B cell (primary cell): Measurements from ENCODE around the gene MTHFSD. TPM values are rescaled to one million over a fixed set of nuclear protein-coding genes. Genes with fewer than 3 reads are reported as not detected.
A peak's percentile ranks its signal among the peaks of the same experiment; 100 is the strongest.

Experiments used
- ATAC-seq: fragments of 200-7000 bp; cut with Tn5 transposase; one replicate; pipeline ENCODE4 v1.10.0; 2021; ENCODE audit warnings: low read depth, mild to moderate bottlenecking, moderate number of reproducible peaks, moderate library complexity
- CTCF ChIA-PET: fragments of 350-600 bp; sonication (Branson Sonifier 250); formaldehyde crosslinking; loops from one replicate; lab custom pipeline; 2021; ENCODE audit warnings: antibody characterized with exemption, inconsistent platforms; lab: Charles Lee
- POLR2A ChIA-PET: fragments of 350-600 bp; sonication (Branson Sonifier 250); formaldehyde crosslinking; loops from one replicate; lab custom pipeline; 2021; ENCODE audit warnings: antibody characterized with exemption; lab: Charles Lee
- DNase-seq: peaks from one replicate; pipeline ENCODE4 v3.0.0; 2013
- H2AFZ ChIP-seq: 2 replicates; pipeline ENCODE4 v1.6.1; 2012; ENCODE audit warnings: mild to moderate bottlenecking, low read depth, low read length; ENCODE audit not compliant: insufficient read depth, poor library complexity, severe bottlenecking
- H3K27ac ChIP-seq, 2 donors: 1 replicate in 1 of 2; 2 replicates in 1 of 2; pipeline ENCODE4 v1.5.1; 2012 to 2013; ENCODE audit warnings: low read length in 2 of 2, mild to moderate bottlenecking in 2 of 2, moderate library complexity in 1 of 2
- H3K27me3 ChIP-seq, 4 experiments: fragments of 200-600 bp in 1 of 4; sonication (generic) in 1 of 4; replicated peaks in 1 of 4; 1 replicate in 2 of 4; 2 replicates in 2 of 4; pipeline versions ENCODE4 v1.6.1 to v1.7.0; 2013 to 2016; ENCODE audit warnings: low read length in 3 of 4, mild to moderate bottlenecking in 2 of 4, mixed read lengths in 1 of 4, moderate library complexity in 1 of 4; ENCODE audit not compliant: insufficient read depth in 4 of 4, control insufficient read depth in 3 of 4; ENCODE audit errors: control extremely low read depth in 1 of 4
- H3K36me3 ChIP-seq, 2 experiments: replicated peaks in 1 of 2; 1 replicate in 1 of 2; 2 replicates in 1 of 2; pipeline versions ENCODE4 v1.6.1 to v1.7.1; 2013; ENCODE audit warnings: low read length in 1 of 2; ENCODE audit not compliant: insufficient read depth in 2 of 2, control insufficient read depth in 1 of 2; ENCODE audit errors: control extremely low read depth in 1 of 2, extremely low read depth in 1 of 2
- H3K4me1 ChIP-seq, 2 donors: fragments of 200-600 bp in 1 of 2; sonication (generic) in 1 of 2; 1 replicate in 1 of 2; 2 replicates in 1 of 2; pipeline versions ENCODE4 v1.5.1 to v1.6.1; 2013 to 2017; ENCODE audit warnings: low read length in 2 of 2; ENCODE audit not compliant: control insufficient read depth in 2 of 2, insufficient read depth in 2 of 2
- H3K4me2 ChIP-seq: replicated peaks from 2 replicates; pipeline ENCODE3; 2012; ENCODE audit warnings: mild to moderate bottlenecking, low read depth, low read length; ENCODE audit not compliant: poor library complexity, severe bottlenecking
- H3K4me3 ChIP-seq, 5 experiments: fragments of 200-600 bp in 1 of 5; sonication (generic) in 1 of 5; 1 replicate in 3 of 5; 2 replicates in 2 of 5; pipeline versions ENCODE4 v1.5.1 to v1.7.0; 2011 to 2016; ENCODE audit warnings: low read length in 4 of 5, mild to moderate bottlenecking in 4 of 5, low read depth in 2 of 5, control low read depth in 1 of 5, moderate library complexity in 1 of 5; ENCODE audit not compliant: insufficient read depth in 1 of 5; ENCODE audit errors: control extremely low read depth in 1 of 5, extremely low read depth in 1 of 5
- H3K79me2 ChIP-seq: fragments of 200-600 bp; sonication (generic); one replicate; pipeline ENCODE4 v1.6.0; 2016; ENCODE audit warnings: low read length; ENCODE audit not compliant: control insufficient read depth, insufficient read depth
- H3K9ac ChIP-seq: fragments of 200-600 bp; sonication (generic); 2 replicates; pipeline ENCODE4 v1.6.1; 2017; ENCODE audit warnings: mild to moderate bottlenecking, low read length, moderate library complexity
- H3K9me3 ChIP-seq, 3 donors: one replicate each; pipeline versions ENCODE4 v1.6.1 to v1.7.1; 2013; ENCODE audit warnings: low read length in 2 of 3; ENCODE audit not compliant: control insufficient read depth in 2 of 3, insufficient read depth in 1 of 3; ENCODE audit errors: control extremely low read depth in 1 of 3
- H4K20me1 ChIP-seq: 2 replicates; pipeline ENCODE4 v1.6.0; 2012; ENCODE audit warnings: mild to moderate bottlenecking, low read length; ENCODE audit not compliant: insufficient read depth, control insufficient read depth, poor library complexity, severe bottlenecking
- H3K27ac Mint-ChIP-seq: one replicate; pipeline ENCODE4 v1.8.0; 2021; ENCODE audit warnings: mixed read lengths
- H3K27me3 Mint-ChIP-seq: one replicate; pipeline ENCODE4 v1.8.0; 2021; ENCODE audit warnings: mixed read lengths
- H3K4me1 Mint-ChIP-seq: one replicate; pipeline ENCODE4 v1.8.0; 2021; ENCODE audit warnings: mixed read lengths
- H3K4me3 Mint-ChIP-seq: one replicate; pipeline ENCODE4 v1.8.0; 2021; ENCODE audit warnings: mixed read lengths
- H3K9me3 Mint-ChIP-seq: one replicate; pipeline ENCODE4 v1.8.0; 2022; ENCODE audit warnings: mixed read lengths; ENCODE audit not compliant: insufficient read depth
- CTCF ChIP-seq: fragments of 200-600 bp; IDR thresholded peaks from one replicate; pipeline ENCODE4 v1.8.0; 2022; ENCODE audit warnings: antibody characterized with exemption, mild to moderate bottlenecking
- EZH2 ChIP-seq: IDR thresholded peaks from 2 replicates; pipeline ENCODE4 v1.6.1; 2012; ENCODE audit warnings: borderline replicate concordance, low read depth, mild to moderate bottlenecking, moderate library complexity, low read length; ENCODE audit not compliant: insufficient read depth, poor library complexity, severe bottlenecking
- WGBS: methylation state at CpG from one replicate; pipeline ENCODE4 v1.1.5; 2013; ENCODE audit warnings: missing lambda C conversion rate; ENCODE audit not compliant: insufficient coverage; 5-methylcytosine and 5-hydroxymethylcytosine counted together
- intact Hi-C: fragments of 100-400 bp; cut with micrococcal nuclease; formaldehyde crosslinking; loops from one replicate; pipeline ENCODE4 v1.10.0; 2022
- polyA plus RNA-seq: library from polyadenylated mRNA; depleted of rRNA; stranded (reverse); fragments of >200 nt; gene quantifications from 2 replicates; pipeline ENCODE4 v1.2.3, GENCODE V29; 2012
- total RNA-seq, 2 donors: library from RNA; stranded (reverse); fragments of 120-200 nt in 1 of 2; gene quantifications; 1 replicate in 1 of 2; 2 replicates in 1 of 2; pipeline versions ENCODE4 v1.2.3 to v1.2.4, GENCODE V29; 2013 to 2022

Gene MTHFSD
- total and polyA plus RNA-seq, 2 donors (not counting 1 experiment from before 2014, with no cell fraction given), result 21.5 to 42.0 TPM

- no peak overlapping the region for H2AFZ ChIP-seq
- H3K27me3 Mint-ChIP-seq, result peaks cover 57% of the 10 kb centered on the region
- H3K27me3 ChIP-seq, result peaks cover 0 to 78% (median 41%) of the 10 kb centered on the region in 4 experiments
These were observed 12.9 kb upstream of the MTHFSD start for GRCh38 chr16:86567701-86568581.

More at GRCh38 chr16:86567701-86568581, 12.9 kb upstream of the MTHFSD start:
- Histone ChIP-seq H3K4me3 (no peak overlapping the region), H3K4me2 (peak overlapping the region; percentile 62), H3K36me3 (no peaks in the 10 kb centered on the region), H3K9ac (no peak overlapping the region), H4K20me1 (no peaks in the 10 kb centered on the region), H3K27ac (no peak overlapping the region), H3K4me1 (peaks cover 29 to 37% of the 10 kb centered on the region in 2 donors), H3K9me3 (peaks cover 0 to 16% (median 0%) of the 10 kb centered on the region in 3 donors), H3K79me2 (no peaks in the 10 kb centered on the region)
- TF ChIP-seq EZH2 (peak; percentile 65), CTCF (no peak)
- CTCF ChIA-PET, result interaction anchor here (1.0 to 1.3 kb wide), 2 partner anchors 494 to 849 kb away, joined by 3 read pairs; no protein-coding TSS in a partner anchor
- POLR2A ChIA-PET, result no interaction called here
- no peak for ATAC-seq
- Mint-ChIP-seq H3K4me1 (peaks cover 23% of the 10 kb centered on the region), H3K4me3 (peak overlapping the region; percentile 63), H3K27ac (peak overlapping the region; percentile 37), H3K9me3 (no peaks in the 10 kb centered on the region)
- 8% methylated on average over 112 of the region's 116 CpGs for WGBS
- intact Hi-C loops, result loop anchor here (5.0 kb wide), 1 partner anchor 56 kb away; the partner anchor contains the start of gene FOXF1
- DNase-seq, result no peak
